Prostate gland (tissue), 2 donors: ENCODE results near the gene ROBO2. TPM values are rescaled to one million over a fixed set of nuclear protein-coding genes. Genes with fewer than 3 reads are reported as not detected.

Experiments used
- DNase-seq: peaks from one replicate; pipeline ENCODE4 v3.0.0-alpha.2; 2019; ENCODE audit warnings: low spot score
- H3K27ac ChIP-seq, 2 donors: fragments of 200-600 bp; sonication (generic); 2 replicates each; pipeline ENCODE4 v1.5.1; 2017 to 2019
- H3K27me3 ChIP-seq: fragments of 200-600 bp; sonication (generic); replicated peaks from 2 replicates; pipeline ENCODE4 v1.5.1; 2019; ENCODE audit not compliant: insufficient read depth
- H3K36me3 ChIP-seq, 2 donors: fragments of 200-600 bp; sonication (generic); 1 replicate in 1 of 2; 2 replicates in 1 of 2; pipeline versions ENCODE4 v1.5.1 to v1.8.1; 2017 to 2019
- H3K4me1 ChIP-seq: fragments of 200-600 bp; sonication (generic); replicated peaks from 2 replicates; pipeline ENCODE4 v1.5.1; 2019
- H3K4me3 ChIP-seq, 2 donors: fragments of 200-600 bp; sonication (generic); 2 replicates each; pipeline ENCODE4 v1.5.1; 2017 to 2019
- H3K9me3 ChIP-seq: fragments of 200-600 bp; sonication (generic); 2 replicates; pipeline ENCODE4 v1.5.1; 2017
- CTCF ChIP-seq, 4 experiments: fragments of 200-600 bp in 2 of 4; fragments of 450-650 bp in 2 of 4; sonication (generic) in 2 of 4; IDR thresholded peaks; 1 replicate in 3 of 4; 2 replicates in 1 of 4; pipeline ENCODE4 v1.5.1; 2016 to 2019; ENCODE audit warnings: antibody characterized with exemption in 4 of 4, mild to moderate bottlenecking in 2 of 4, moderate library complexity in 2 of 4
- POLR2A ChIP-seq: fragments of 450-650 bp; IDR thresholded peaks from one replicate; pipeline ENCODE4 v1.6.1; 2016; ENCODE audit warnings: antibody characterized with exemption, mild to moderate bottlenecking
- POLR2AphosphoS5 ChIP-seq: sonication (generic); formaldehyde crosslinking; IDR thresholded peaks from one replicate; pipeline ENCODE4 v1.6.1; 2017; ENCODE audit warnings: antibody characterized with exemption
- WGBS: methylation state at CpG from one replicate; pipeline ENCODE4 v1.1.5; 2018; 5-methylcytosine and 5-hydroxymethylcytosine counted together
- intact Hi-C: fragments of 100-400 bp; cut with DNase I; formaldehyde crosslinking; loops from one replicate; pipeline ENCODE4 v1.14.2; 2022
- total RNA-seq, 2 donors: library from RNA; depleted of rRNA; stranded (reverse); fragments of >200 nt; gene quantifications; one replicate each; pipeline ENCODE4 v1.1.0, GENCODE V29; 2016

Gene ROBO2
- total RNA-seq, 2 donors from 2014 or later, result 3.6 to 18.2 TPM

- Histone ChIP-seq H3K4me3 (no peak overlapping the region), H3K27me3 (no peaks in the 10 kb centered on the region)
- 88% methylated on average over 5 of the region's 5 CpGs for WGBS
Observed at GRCh38 chr3:77421916-77422315, 382.0 kb downstream of the ROBO2 start.

GRCh38 chr3:77426531-77426930 lies 386.6 kb downstream of the ROBO2 start:
- Histone ChIP-seq H3K27me3 (no peaks in the 10 kb centered on the region), H3K4me1 (no peaks in the 10 kb centered on the region), H3K4me3 (no peak overlapping the region), H3K36me3 (no peaks in the 10 kb centered on the region), H3K9me3 (no peaks in the 10 kb centered on the region), H3K27ac (no peak overlapping the region)
- intact Hi-C loops, result no loop called here
- TF ChIP-seq CTCF (IDR thresholded peaks at IDR 0.05) (no peak), POLR2AphosphoS5 (no peak), POLR2A (no peak)
- DNase-seq, result no peak

More at GRCh38 chr3:77421916-77422315, 382.0 kb downstream of the ROBO2 start:
- no peaks in the 10 kb centered on the region for H3K4me1 ChIP-seq
- no peak overlapping the region for H3K27ac ChIP-seq
- DNase-seq, result no peak
- intact Hi-C loops, result no loop called here
- H3K36me3 ChIP-seq, result no peaks in the 10 kb centered on the region
- no peaks in the 10 kb centered on the region for H3K9me3 ChIP-seq
- TF ChIP-seq POLR2A (no peak), CTCF (IDR thresholded peaks at IDR 0.05) (no peak), POLR2AphosphoS5 (no peak)

- Histone ChIP-seq H3K4me3 (no peak overlapping the region), H3K36me3 (no peaks in the 10 kb centered on the region), H3K27me3 (no peaks in the 10 kb centered on the region), H3K4me1 (no peaks in the 10 kb centered on the region), H3K9me3 (no peaks in the 10 kb centered on the region), H3K27ac (no peak overlapping the region)
- no peak for DNase-seq
- intact Hi-C loops, result no loop called here
- TF ChIP-seq POLR2A (no peak), CTCF (IDR thresholded peaks at IDR 0.05) (no peak)
- 69% methylated on average over 3 of the region's 3 CpGs for WGBS
Observed at GRCh38 chr3:77427528-77427927, 387.6 kb downstream of the ROBO2 start.

GRCh38 chr3:77436908-77437307 lies 397.0 kb downstream of the ROBO2 start:
- no peak for DNase-seq
- H3K4me1 ChIP-seq, result no peaks in the 10 kb centered on the region
- TF ChIP-seq CTCF (IDR thresholded peaks at IDR 0.05), result no peak
- no peak for TF ChIP-seq POLR2AphosphoS5
- TF ChIP-seq POLR2A, result no peak
- intact Hi-C loops, result no loop called here
- no peaks in the 10 kb centered on the region for H3K9me3 ChIP-seq
- H3K27ac ChIP-seq, result no peak overlapping the region
- H3K27me3 ChIP-seq, result no peaks in the 10 kb centered on the region
- H3K36me3 ChIP-seq, result no peaks in the 10 kb centered on the region
- no peak overlapping the region for H3K4me3 ChIP-seq

- no peaks in the 10 kb centered on the region for H3K4me1 ChIP-seq
- H3K36me3 ChIP-seq, result no peaks in the 10 kb centered on the region
- no peak overlapping the region for H3K4me3 ChIP-seq
- WGBS, result 96% methylated on average over 1 of the region's 1 CpG
- H3K27me3 ChIP-seq, result no peaks in the 10 kb centered on the region
- H3K27ac ChIP-seq, result no peak overlapping the region
- intact Hi-C loops, result no loop called here
- TF ChIP-seq POLR2AphosphoS5 (no peak), CTCF (IDR thresholded peaks at IDR 0.05) (no peak), POLR2A (no peak)
- H3K9me3 ChIP-seq, result no peaks in the 10 kb centered on the region
- no peak for DNase-seq
Observed at GRCh38 chr3:77446084-77446483, 406.2 kb downstream of the ROBO2 start.
